ENCODE data around the gene TBRG4. TPM values are rescaled to one million over a fixed set of nuclear protein-coding genes. Genes with fewer than 3 reads are reported as not detected.
A peak's percentile ranks its signal among the peaks of the same experiment; 100 is the strongest.

Gene TBRG4
- total and polyA plus RNA-seq, 8 donors: 37.1 to 72.5 (median 45.7) TPM

DNA sequence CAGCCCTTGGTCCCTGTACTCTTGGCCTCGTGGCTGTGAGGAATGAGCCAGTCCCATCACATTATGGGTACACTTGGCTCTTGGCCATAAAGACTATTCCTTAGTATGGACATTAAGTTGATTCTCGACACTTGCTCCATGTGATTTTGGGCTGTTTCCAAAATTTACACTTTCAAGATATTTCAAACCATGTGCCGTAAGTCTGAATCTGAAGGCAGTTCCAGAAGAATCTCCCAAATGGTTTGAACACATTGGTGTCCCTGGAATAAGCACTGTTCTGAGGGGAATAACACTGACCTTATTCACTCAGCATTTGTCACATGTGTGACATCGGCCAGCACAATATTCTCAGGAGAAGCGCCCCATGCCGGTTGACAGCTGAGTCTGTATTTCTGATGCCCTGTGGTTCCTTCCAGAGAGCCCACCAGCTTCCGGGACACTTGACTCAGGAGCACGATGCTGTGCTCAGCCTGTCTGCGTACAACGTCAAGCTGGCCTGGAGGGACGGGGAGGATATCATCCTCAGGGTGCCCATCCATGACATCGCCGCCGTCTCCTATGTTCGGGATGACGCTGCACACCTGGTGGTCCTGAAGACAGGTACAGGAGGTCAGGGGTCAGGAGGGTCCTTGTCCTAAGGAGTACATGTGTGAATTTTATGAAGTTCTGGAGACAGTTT, 47.3 kb downstream of the TBRG4 start:
- Histone ChIP-seq H3K36me3 (peaks cover 0 to 64% of the 10 kb centered on the region in 2 donors), H3K27ac (no peak overlapping the region), H3K4me1 (peaks cover 0 to 16% of the 10 kb centered on the region in 2 donors), H3K27me3 (no peaks in the 10 kb centered on the region), H3K4me3 (no peak overlapping the region), H3K9me3 (no peaks in the 10 kb centered on the region)
- TF ChIP-seq, protein P1, sequence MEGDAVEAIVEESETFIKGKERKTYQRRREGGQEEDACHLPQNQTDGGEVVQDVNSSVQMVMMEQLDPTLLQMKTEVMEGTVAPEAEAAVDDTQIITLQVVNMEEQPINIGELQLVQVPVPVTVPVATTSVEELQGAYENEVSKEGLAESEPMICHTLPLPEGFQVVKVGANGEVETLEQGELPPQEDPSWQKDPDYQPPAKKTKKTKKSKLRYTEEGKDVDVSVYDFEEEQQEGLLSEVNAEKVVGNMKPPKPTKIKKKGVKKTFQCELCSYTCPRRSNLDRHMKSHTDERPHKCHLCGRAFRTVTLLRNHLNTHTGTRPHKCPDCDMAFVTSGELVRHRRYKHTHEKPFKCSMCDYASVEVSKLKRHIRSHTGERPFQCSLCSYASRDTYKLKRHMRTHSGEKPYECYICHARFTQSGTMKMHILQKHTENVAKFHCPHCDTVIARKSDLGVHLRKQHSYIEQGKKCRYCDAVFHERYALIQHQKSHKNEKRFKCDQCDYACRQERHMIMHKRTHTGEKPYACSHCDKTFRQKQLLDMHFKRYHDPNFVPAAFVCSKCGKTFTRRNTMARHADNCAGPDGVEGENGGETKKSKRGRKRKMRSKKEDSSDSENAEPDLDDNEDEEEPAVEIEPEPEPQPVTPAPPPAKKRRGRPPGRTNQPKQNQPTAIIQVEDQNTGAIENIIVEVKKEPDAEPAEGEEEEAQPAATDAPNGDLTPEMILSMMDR (IDR thresholded peaks at IDR 0.05): no peak
- no peak for ATAC-seq
- intact Hi-C loops (cut with DNase I): no loop called here
- peak in 1 of 4 donors; percentile 23 for DNase-seq

DNA sequence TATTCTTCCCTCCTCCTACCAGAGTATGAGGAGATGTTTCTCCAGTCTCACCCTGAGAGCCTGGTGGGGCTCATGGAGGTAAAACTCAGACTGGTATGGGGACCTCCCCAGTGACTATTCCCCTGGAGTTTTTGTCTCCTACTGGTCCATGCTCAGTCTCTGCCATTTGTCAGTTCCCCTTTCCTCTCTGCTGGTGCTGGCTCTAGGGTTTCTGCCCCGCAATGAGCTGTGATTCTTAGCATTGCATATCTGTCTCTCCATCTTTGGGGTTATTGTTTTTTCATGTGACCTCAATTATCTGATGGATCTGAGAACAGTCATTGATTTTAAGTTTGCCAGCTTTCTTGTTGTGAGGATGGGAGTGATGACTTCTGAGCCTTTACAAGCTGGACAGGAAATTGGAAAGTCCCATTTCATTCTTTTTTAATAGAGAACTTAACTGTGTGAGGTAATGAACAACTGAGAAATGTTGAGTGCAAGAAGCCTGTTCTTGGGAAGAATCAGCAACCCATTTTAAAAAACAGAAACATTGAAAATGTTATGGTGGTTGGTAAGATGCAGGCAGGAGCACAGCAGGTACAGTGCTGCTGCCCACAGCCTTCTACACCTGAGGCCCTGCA, 49.6 kb downstream of the TBRG4 start:
- no peaks in the 10 kb centered on the region for H3K9me3 ChIP-seq
- no peak overlapping the region for H3K4me3 ChIP-seq
- intact Hi-C loops (cut with DNase I): no loop called here
- H3K4me1 ChIP-seq: peaks cover 0 to 25% of the 10 kb centered on the region in 2 donors
- TF ChIP-seq, protein P1 (IDR thresholded peaks at IDR 0.05): no peak
- no peak overlapping the region for H3K27ac ChIP-seq
- peaks cover 0 to 43% of the 10 kb centered on the region in 2 donors for H3K36me3 ChIP-seq
- ATAC-seq (no peak), DNase-seq (no peak)
- H3K27me3 ChIP-seq: no peaks in the 10 kb centered on the region

DNA sequence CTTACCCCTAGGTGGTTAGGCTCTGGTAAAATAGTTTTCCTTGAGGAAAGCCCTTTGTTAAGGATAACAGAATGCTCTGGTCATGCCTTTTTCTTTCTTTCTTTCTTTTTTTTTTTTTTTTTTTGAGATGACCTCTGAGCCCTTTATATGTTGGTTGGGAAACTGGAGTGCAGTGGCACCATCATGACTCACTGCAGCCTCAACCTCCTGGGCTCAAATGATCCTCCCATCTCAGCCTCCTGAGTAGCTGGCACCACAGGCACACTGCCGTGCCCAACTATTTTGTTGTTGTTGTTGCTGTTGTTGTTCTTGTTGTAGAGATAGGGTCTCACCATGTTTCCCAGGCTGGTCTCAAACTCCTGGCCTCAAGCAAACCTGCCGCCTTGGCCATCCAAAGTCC, 50.1 kb downstream of the TBRG4 start:
- peaks cover 0 to 37% of the 10 kb centered on the region in 2 donors for H3K36me3 ChIP-seq
- no peaks in the 10 kb centered on the region for H3K9me3 ChIP-seq
- no peaks in the 10 kb centered on the region for H3K27me3 ChIP-seq
- H3K4me1 ChIP-seq: peaks cover 0 to 25% of the 10 kb centered on the region in 2 donors
- H3K27ac ChIP-seq: no peak overlapping the region
- no peak overlapping the region for H3K4me3 ChIP-seq
- DNase-seq (no peak), ATAC-seq (no peak)
- TF ChIP-seq, protein P1 (IDR thresholded peaks at IDR 0.05): no peak
- intact Hi-C loops (cut with DNase I): no loop called here

DNA sequence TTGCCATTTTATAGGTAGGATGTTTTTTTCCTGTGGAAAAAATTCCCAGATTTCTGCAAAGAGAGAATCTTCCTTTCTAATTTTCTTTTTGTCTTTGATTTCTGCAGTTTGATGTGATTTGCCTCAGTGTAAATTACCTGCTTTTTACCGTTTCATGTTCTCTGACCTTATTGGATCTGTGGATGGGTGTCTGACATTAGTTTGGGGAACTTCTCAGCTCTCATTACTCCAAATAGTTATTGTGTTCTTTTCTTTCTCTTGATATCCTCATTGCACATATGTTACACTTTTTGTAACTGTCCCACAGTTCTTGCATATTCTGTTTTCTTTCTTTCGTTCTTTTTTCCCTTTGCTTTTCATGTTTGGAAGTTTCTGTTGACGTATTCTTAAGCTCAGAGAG, 51.2 kb downstream of the TBRG4 start:
- H3K27ac ChIP-seq: no peak overlapping the region
- no peak overlapping the region for H3K4me3 ChIP-seq
- intact Hi-C loops (cut with DNase I): no loop called here
- H3K36me3 ChIP-seq: peaks cover 0 to 26% of the 10 kb centered on the region in 2 donors
- no peak for ATAC-seq
- H3K4me1 ChIP-seq: peaks cover 0 to 25% of the 10 kb centered on the region in 2 donors
- TF ChIP-seq, protein P1 (IDR thresholded peaks at IDR 0.05): no peak
- DNase-seq: no peak
- no peaks in the 10 kb centered on the region for H3K9me3 ChIP-seq
- no peaks in the 10 kb centered on the region for H3K27me3 ChIP-seq

DNA sequence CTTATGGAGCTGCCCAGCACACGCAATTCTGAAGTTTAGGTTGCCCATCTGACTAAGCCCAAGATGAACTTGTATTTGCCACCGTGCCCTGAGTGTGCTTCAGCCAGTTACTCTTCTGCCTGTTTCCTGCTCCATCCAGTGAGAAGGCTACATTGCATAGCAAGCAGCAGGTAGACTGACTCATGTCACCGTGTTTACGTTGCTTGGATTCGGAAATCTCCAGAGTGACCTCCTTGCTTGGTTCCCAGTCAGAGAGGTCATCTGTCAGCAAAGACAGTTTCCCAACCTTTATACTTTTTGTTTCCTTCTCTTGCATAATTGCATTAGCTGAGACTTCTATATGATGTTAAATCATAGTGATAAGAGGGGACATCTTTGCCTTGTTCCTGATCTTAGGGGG, 53.6 kb downstream of the TBRG4 start:
- H3K36me3 ChIP-seq: peaks cover 0 to 17% of the 10 kb centered on the region in 2 donors

More for the DNA sequence above, 53.6 kb downstream of the TBRG4 start:
- no peak for ATAC-seq
- H3K4me3 ChIP-seq: no peak overlapping the region
- no peaks in the 10 kb centered on the region for H3K27me3 ChIP-seq
- no peaks in the 10 kb centered on the region for H3K9me3 ChIP-seq
- peaks cover 0 to 16% of the 10 kb centered on the region in 2 donors for H3K4me1 ChIP-seq
- H3K27ac ChIP-seq: no peak overlapping the region
- TF ChIP-seq, protein P1 (IDR thresholded peaks at IDR 0.05): no peak
- DNase-seq: no peak
- intact Hi-C loops (cut with DNase I): no loop called here
